H1 (cell line): Measurements from ENCODE around the gene RSU1. TPM values are rescaled to one million over a fixed set of nuclear protein-coding genes. Genes with fewer than 3 reads are reported as not detected.

Source experiments
- CTCF ChIA-PET: fragments of 300-600 bp; sonication (Branson Sonifier 250); formaldehyde crosslinking; loops from one replicate; lab custom pipeline; 2021; ENCODE audit not compliant: partially characterized antibody; lab: Charles Lee
- POLR2A ChIA-PET: fragments of 300-600 bp; sonication (Branson Sonifier 250); formaldehyde crosslinking; loops from one replicate; lab custom pipeline; 2021; ENCODE audit warnings: inconsistent platforms; ENCODE audit not compliant: partially characterized antibody; lab: Charles Lee
- DNase-seq, 2 experiments: peaks; one replicate each; pipeline versions ENCODE4 v3.0.0 to v3.0.0-alpha.2; 2010 to 2022; ENCODE audit warnings: low spot score in 2 of 2, low read depth in 1 of 2, mixed read lengths in 1 of 2
- FAIRE-seq: peaks from 2 replicates; lab custom pipeline; 2011; peaks lifted over from hg19 to GRCh38; lab: Jason Lieb, UNC
- H2AFZ ChIP-seq: 2 replicates; pipeline ENCODE4 v1.8.1; 2012; ENCODE audit warnings: low read length, inconsistent platforms
- H2AK5ac ChIP-seq: 2 replicates; pipeline ENCODE4 v1.6.1; 2013; ENCODE audit warnings: low read depth, low read length
- H2BK120ac ChIP-seq: replicated peaks from 2 replicates; pipeline ENCODE3; 2013; ENCODE audit warnings: low read depth, low read length, inconsistent platforms
- H2BK12ac ChIP-seq: 2 replicates; pipeline ENCODE4 v1.6.1; 2013; ENCODE audit warnings: low read depth, low read length
- H2BK15ac ChIP-seq: 2 replicates; pipeline ENCODE4 v1.6.1; 2013; ENCODE audit warnings: low read length
- H2BK20ac ChIP-seq: 2 replicates; pipeline ENCODE4 v1.6.1; 2013; ENCODE audit warnings: low read length
- H2BK5ac ChIP-seq: 2 replicates; pipeline ENCODE4 v1.6.1; 2013; ENCODE audit warnings: low read depth, low read length
- H3K14ac ChIP-seq: 2 replicates; pipeline ENCODE4 v1.6.1; 2013; ENCODE audit warnings: inconsistent platforms; ENCODE audit not compliant: insufficient read length
- H3K18ac ChIP-seq: 2 replicates; pipeline ENCODE4 v1.6.1; 2013; ENCODE audit warnings: low read length; ENCODE audit errors: extremely low read depth
- H3K23ac ChIP-seq: 2 replicates; pipeline ENCODE4 v1.6.1; 2013; ENCODE audit warnings: inconsistent platforms; ENCODE audit not compliant: insufficient read length
- H3K23me2 ChIP-seq: 2 replicates; pipeline ENCODE4 v1.6.1; 2013; ENCODE audit warnings: low read depth, low read length
- H3K27ac ChIP-seq: 2 replicates; pipeline ENCODE4 v1.6.1; 2011; ENCODE audit warnings: low read depth, low read length, inconsistent platforms
- H3K27me3 ChIP-seq, 4 experiments: replicated peaks in 1 of 4; 1 replicate in 1 of 4; 2 replicates in 3 of 4; pipeline versions ENCODE4 v1.6.1 to v1.8.1; 2011 to 2013; ENCODE audit warnings: low read length in 3 of 4, mild to moderate bottlenecking in 3 of 4, inconsistent platforms in 2 of 4, mixed read lengths in 2 of 4, moderate library complexity in 1 of 4; ENCODE audit not compliant: control insufficient read depth in 3 of 4, insufficient read depth in 3 of 4; ENCODE audit errors: extremely low read depth in 1 of 4
- H3K36me3 ChIP-seq, 4 experiments: 2 replicates each; pipeline versions ENCODE4 v1.6.1 to v1.8.1; 2011 to 2013; ENCODE audit warnings: mild to moderate bottlenecking in 4 of 4, low read length in 3 of 4, moderate library complexity in 2 of 4, control low read depth in 1 of 4, inconsistent platforms in 1 of 4; ENCODE audit not compliant: insufficient read depth in 4 of 4, control insufficient read depth in 2 of 4
- H3K4ac ChIP-seq: replicated peaks from 2 replicates; pipeline ENCODE3; 2013; ENCODE audit warnings: low read length, low read depth, mixed read lengths, inconsistent platforms; ENCODE audit not compliant: insufficient read length
- H3K4me1 ChIP-seq, 4 experiments: replicated peaks in 1 of 4; 1 replicate in 1 of 4; 2 replicates in 3 of 4; pipeline versions ENCODE4 v1.6.1 to v1.8.1; 2011 to 2013; ENCODE audit warnings: low read length in 3 of 4, inconsistent platforms in 2 of 4, mixed read lengths in 1 of 4; ENCODE audit not compliant: insufficient read depth in 4 of 4, control insufficient read depth in 3 of 4
- H3K4me2 ChIP-seq, 2 experiments: 2 replicates each; pipeline versions ENCODE4 v1.6.1 to v1.8.1; 2011 to 2013; ENCODE audit warnings: low read depth in 2 of 2, low read length in 2 of 2, control low read depth in 1 of 2, inconsistent platforms in 1 of 2, mild to moderate bottlenecking in 1 of 2; ENCODE audit not compliant: insufficient read depth in 1 of 2
- H3K4me3 ChIP-seq, 4 experiments: fragments of 200-600, 300-600 bp in 1 of 4; sonication (generic), shearing (Covaris generic), sonication (Bioruptor Twin) in 1 of 4; 2 replicates each; pipeline versions ENCODE4 v1.5.1 to v1.8.1; 2011 to 2016; ENCODE audit warnings: low read length in 4 of 4, low read depth in 3 of 4, control low read depth in 2 of 4, inconsistent platforms in 2 of 4, mild to moderate bottlenecking in 2 of 4, mixed read lengths in 1 of 4, moderate library complexity in 1 of 4; ENCODE audit not compliant: insufficient read depth in 2 of 4; ENCODE audit errors: extremely low read depth in 1 of 4
- H3K56ac ChIP-seq: replicated peaks from 2 replicates; pipeline ENCODE3; 2013; ENCODE audit warnings: low read depth, mild to moderate bottlenecking, mixed read lengths, low read length, inconsistent platforms; ENCODE audit not compliant: insufficient read length
- H3K79me1 ChIP-seq: 2 replicates; pipeline ENCODE4 v1.6.1; 2013; ENCODE audit warnings: low read depth, low read length, control low read depth
- H3K79me2 ChIP-seq, 2 experiments: 2 replicates each; pipeline versions ENCODE4 v1.6.1 to v1.8.1; 2012 to 2013; ENCODE audit warnings: low read length in 2 of 2, mild to moderate bottlenecking in 2 of 2, inconsistent platforms in 1 of 2; ENCODE audit not compliant: insufficient read depth in 2 of 2, control insufficient read depth in 1 of 2
- H3K9ac ChIP-seq, 4 experiments: replicated peaks in 1 of 4; 1 replicate in 1 of 4; 2 replicates in 3 of 4; pipeline versions ENCODE4 v1.6.1 to v1.8.1; 2011 to 2013; ENCODE audit warnings: low read depth in 3 of 4, low read length in 3 of 4, control low read depth in 2 of 4, mild to moderate bottlenecking in 2 of 4, moderate library complexity in 2 of 4, inconsistent platforms in 1 of 4; ENCODE audit errors: extremely low read depth in 1 of 4
- H3K9me3 ChIP-seq, 2 experiments: 2 replicates each; pipeline versions ENCODE4 v1.6.1 to v1.8.1; 2012 to 2013; ENCODE audit warnings: mild to moderate bottlenecking in 2 of 2, moderate library complexity in 2 of 2, control low read depth in 1 of 2, inconsistent platforms in 1 of 2, low read depth in 1 of 2, low read length in 1 of 2, mixed read lengths in 1 of 2; ENCODE audit not compliant: insufficient read depth in 2 of 2
- H4K20me1 ChIP-seq, 2 experiments: replicated peaks in 1 of 2; 2 replicates each; pipeline versions ENCODE3 to v1.8.1; 2011 to 2013; ENCODE audit warnings: inconsistent platforms in 2 of 2, low read length in 2 of 2, mild to moderate bottlenecking in 1 of 2; ENCODE audit not compliant: insufficient read depth in 2 of 2, control insufficient read depth in 1 of 2
- H4K5ac ChIP-seq: 2 replicates; pipeline ENCODE4 v1.6.1; 2013; ENCODE audit warnings: low read length, low read depth, mixed read lengths, inconsistent platforms; ENCODE audit not compliant: insufficient read length
- H4K8ac ChIP-seq: 2 replicates; pipeline ENCODE4 v1.8.0; 2013; ENCODE audit warnings: mild to moderate bottlenecking, moderate library complexity, low read length, inconsistent platforms; ENCODE audit not compliant: insufficient read depth; ENCODE audit errors: extremely low read depth
- H4K91ac ChIP-seq: replicated peaks from 2 replicates; pipeline ENCODE3; 2013; ENCODE audit warnings: low read length, mixed read lengths, inconsistent platforms; ENCODE audit not compliant: insufficient read length
- CEBPB ChIP-seq: IDR thresholded peaks from 2 replicates; pipeline ENCODE4 v1.6.1; 2012; ENCODE audit warnings: low read depth, low read length
- CHD1 ChIP-seq: IDR thresholded peaks from 2 replicates; pipeline ENCODE4 v1.6.1; 2012; ENCODE audit warnings: low read depth, low read length, improper control_type of control experiment
- POLR2A ChIP-seq, 2 experiments: IDR thresholded peaks; 1 replicate in 1 of 2; 2 replicates in 1 of 2; pipeline ENCODE4 v1.6.1; 2011; ENCODE audit warnings: low read depth in 2 of 2, low read length in 2 of 2, mild to moderate bottlenecking in 2 of 2; ENCODE audit errors: control extremely low read depth in 1 of 2
- SIN3A ChIP-seq, 2 experiments: IDR thresholded peaks in 1 of 2; conservative IDR thresholded peaks in 1 of 2; 2 replicates each; pipeline ENCODE4 v1.6.1; 2011 to 2012; ENCODE audit warnings: low read length in 2 of 2, improper control_type of control experiment in 1 of 2, low read depth in 1 of 2, mild to moderate bottlenecking in 1 of 2
- SUZ12 ChIP-seq: fragments of 200-600 bp; sonication (generic); IDR thresholded peaks from 2 replicates; pipeline ENCODE4 v1.6.1; 2012; ENCODE audit warnings: mild to moderate bottlenecking, inconsistent platforms, low read length, moderate library complexity, mixed read lengths
- YY1 ChIP-seq: IDR thresholded peaks from 2 replicates; pipeline ENCODE4 v1.6.1; 2011; ENCODE audit warnings: low read depth, mild to moderate bottlenecking, low read length
- WGBS, 2 experiments: shearing (Covaris generic) in 1 of 2; methylation state at CpG; one replicate each; pipeline versions ENCODE4 v1.1.6 to v1.1.7; 2013 to 2015; ENCODE audit warnings: low lambda C conversion rate in 2 of 2, mixed read lengths in 2 of 2, inconsistent platforms in 1 of 2, low coverage in 1 of 2, missing lambda C conversion rate in 1 of 2; ENCODE audit not compliant: insufficient replicate concordance in 2 of 2, insufficient coverage in 1 of 2, insufficient read length in 1 of 2; ENCODE audit errors: extremely low coverage in 1 of 2, missing lambda C conversion rate in 1 of 2; 5-methylcytosine and 5-hydroxymethylcytosine counted together
- long read RNA-seq, 2 experiments: library from RNA in 1 of 2; library from capped mRNA in 1 of 2; stranded (forward); transcript quantifications; one replicate each; pipeline ENCODE4 v2.0.0, GENCODE V29; 2021; ENCODE audit warnings: inconsistent platforms in 1 of 2
- polyA minus RNA-seq, 3 experiments: library from RNA; depleted of rRNA, polyadenylated mRNA; stranded (reverse); fragments of >200 nt; gene quantifications; 1 replicate in 2 of 3; 2 replicates in 1 of 3; pipeline ENCODE4 v1.2.3, GENCODE V29; 2011
- polyA plus RNA-seq, 7 experiments: library from polyadenylated mRNA; depleted of rRNA in 3 of 7; stranded (reverse) in 5 of 7; unstranded in 2 of 7; fragments of >200 nt in 5 of 7; fragments of 200-250 nt in 2 of 7; gene quantifications; 1 replicate in 5 of 7; 2 replicates in 1 of 7; 4 replicates in 1 of 7; pipeline versions ENCODE4 v1.2.1 to v1.2.3, GENCODE V29; 2011 to 2013; ENCODE audit warnings: missing spikeins in 2 of 7, mixed read lengths in 2 of 7
- total RNA-seq: library from RNA; stranded (reverse); fragmentation: NEBNext Ultra II Directional; extraction: Animal tissue kit (Norgen Biotek cat#: 25700); gene quantifications from 2 replicates; pipeline ENCODE4 v1.2.1, GENCODE V29; 2021

RSU1 gene
- total RNA-seq: 62.5 and 68.2 TPM in 2 replicates
- 36.1 and 50.0 TPM in 2 replicates for polyA plus RNA-seq (2011; rRNA removed)
- polyA plus RNA-seq (2011; cell fraction: cytosol; rRNA removed): 55.2 TPM
- polyA plus RNA-seq (2011; cell fraction: nucleus; rRNA removed): 60.2 TPM
- polyA plus RNA-seq (2012, experiment 1 of 2): 45.1 to 51.3 TPM (median 48.4 TPM) in 4 replicates
- polyA plus RNA-seq (2012, experiment 2 of 2): 29.3 TPM
- 74.4 TPM for polyA plus RNA-seq (2013, experiment 1 of 2)
- 73.2 TPM for polyA plus RNA-seq (2013, experiment 2 of 2)
- polyA minus RNA-seq (2011; rRNA and poly(A)+ RNA removed): 50.4 and 62.6 TPM in 2 replicates
- 26.8 TPM for polyA minus RNA-seq (2011; cell fraction: cytosol; rRNA and poly(A)+ RNA removed)
- polyA minus RNA-seq (2011; cell fraction: nucleus; rRNA and poly(A)+ RNA removed): 61.5 TPM
- long read RNA-seq, experiment 1, transcript RSU1-205 (8 exons, 3,639 nt): minor isoform, 6 of 79 reads
- long read RNA-seq, experiment 1, transcript RSU1-201 (9 exons, 3,834 nt): major isoform, 31 of 79 reads
- long read RNA-seq, experiment 1, partial matches to known transcripts: 8 of 79 reads
- long read RNA-seq, experiment 1, other reads (novel, unspliced or antisense): 32 of 79 reads
- long read RNA-seq, experiment 2, transcript RSU1-201 (9 exons, 3,834 nt): major isoform, 18 of 35 reads
- long read RNA-seq, experiment 2, transcript RSU1-205 (8 exons, 3,639 nt): minor isoform, 12 of 35 reads
- long read RNA-seq, experiment 2, partial matches to known transcripts: 4 of 35 reads
- long read RNA-seq, experiment 2, other reads (novel, unspliced or antisense): 1 of 35 reads

GRCh38 chr10:16817125-16818019, at the start of gene RSU1:
TSS of gene RSU1 (minus strand) at chr10:16817424. CDS start at chr10:16817081, 343 bp downstream.
- DNase-seq: peak; percentile 98 to 99
- Histone ChIP-seq H2BK120ac (no peak within 1 kb of the TSS), H3K27ac (peak within 1 kb of the TSS; percentile 46; the same call in 1 of the 2 replicates), H3K36me3 (no peaks in the 10 kb centered on the region), H3K18ac (0 out of 2 replicates have a peak within 1 kb of the TSS, but pooled peaks have one; percentile 82), H4K91ac (peak within 1 kb of the TSS; percentile 57), H3K14ac (no peak within 1 kb of the TSS), H4K20me1 (peaks cover 2% of the 10 kb centered on the region in 2 experiments), H3K23me2 (peaks cover 6% of the 10 kb centered on the region; the same call in 1 of the 2 replicates), H3K4ac (no peak within 1 kb of the TSS), H2BK20ac (no peak within 1 kb of the TSS), H3K4me1 (peaks cover 0 to 3% (median 0%) of the 10 kb centered on the region in 4 experiments; a peak in 1 of 7 replicates), H3K79me2 (peaks cover 4 to 31% of the 10 kb centered on the region in 2 experiments; a peak in 2 of 4 replicates), H3K4me2 (peak within 1 kb of the TSS; percentile 89 to 96), H3K79me1 (peaks cover 5% of the 10 kb centered on the region; the same call in 1 of the 2 replicates), H3K27me3 (no peaks in the 10 kb centered on the region; a peak in 1 of 7 replicates), H3K9me3 (peaks cover 8 to 10% of the 10 kb centered on the region in 2 experiments), H4K8ac (peak within 1 kb of the TSS; percentile 76; the same call in 1 of the 2 replicates), H2BK12ac (peak within 1 kb of the TSS; percentile 53; the same call in 1 of the 2 replicates), H2BK15ac (peak within 1 kb of the TSS; percentile 98; the same call in 1 of the 2 replicates), H3K23ac (no peak within 1 kb of the TSS), H2BK5ac (peak within 1 kb of the TSS; percentile 80; the same call in 1 of the 2 replicates), H3K56ac (peak within 1 kb of the TSS; percentile 62), H3K9ac (peak within 1 kb of the TSS; percentile 53 to 79 (median 76)), H3K4me3 (peak within 1 kb of the TSS; percentile 81 to 91 (median 87)), H2AFZ (peak within 1 kb of the TSS; percentile 96), H2AK5ac (no peak within 1 kb of the TSS), H4K5ac (peak within 1 kb of the TSS; percentile 75)
- ChIA-PET POLR2A (interaction anchor here (0.9 to 1.6 kb wide), 4 partner anchors 8 to 413 kb away, joined by 3 to 6 read pairs (median 3); no protein-coding TSS in a partner anchor), CTCF (interaction anchor here (0.7 to 1.1 kb wide), 4 partner anchors 8 to 403 kb away, joined by 3 read pairs; no protein-coding TSS in a partner anchor)
- WGBS, 2 experiments: 1% methylated on average over 56 of the region's 65 CpGs; no CpG with 5 or more reads in 1 of the 2 experiments
- FAIRE-seq: peak; percentile 86
- no peak for TF ChIP-seq YY1
- TF ChIP-seq SUZ12: no peak
- TF ChIP-seq CHD1: no peak
- peak; percentile 74 to 93; a peak in 2 of 4 replicates for TF ChIP-seq SIN3A (conservative IDR thresholded peaks at IDR 0.05 in 1 of 2, IDR thresholded peaks at IDR 0.05 in 1 of 2; ENCODE audit: low read depth in 1 of 2, low read length in 2 of 2)
- peak; percentile 91 for TF ChIP-seq CEBPB
- peak; percentile 81 to 86 for TF ChIP-seq POLR2A (IDR thresholded peaks at IDR 0.05; ENCODE audit: control extremely low read depth in 1 of 2, low read depth in 2 of 2, low read length in 2 of 2)
